Measurements from ENCODE around the gene UNC13D. TPM values are rescaled to one million over a fixed set of nuclear protein-coding genes. Genes with fewer than 3 reads are reported as not detected.
"Not testable (repeated sequence)": the region's sequence is repeated elsewhere in the genome, so short reads cannot be mapped to it uniquely, and the experiment has no call there.

The UNC13D gene
- polyA plus RNA-seq, 3 donors = 28.4 to 111 (median 53.3) TPM

DNA sequence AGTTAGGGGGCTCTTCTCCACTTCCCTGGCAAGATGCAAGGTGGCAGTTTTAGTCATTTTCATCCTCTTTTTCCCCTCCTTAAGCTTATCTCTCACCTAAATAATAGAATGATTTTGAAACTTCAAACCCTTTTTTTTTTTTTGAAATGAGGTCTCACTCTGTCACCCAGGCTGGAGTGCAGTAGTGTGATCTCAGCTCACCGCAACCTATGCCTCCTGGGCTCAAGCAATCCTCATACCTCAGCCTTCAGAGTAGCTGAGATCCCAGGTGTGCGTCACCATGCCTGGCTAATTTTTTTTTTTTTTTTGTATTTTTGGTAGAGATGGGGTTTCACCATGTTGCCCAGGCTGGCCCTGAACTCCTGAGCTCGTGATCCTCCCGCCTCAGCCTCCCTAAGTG, 20.7 kb upstream of the UNC13D start:
- peak overlapping the region in 1 of 2 donors; percentile 31 for H3K27ac ChIP-seq (ENCODE audit: low read depth in 1 of 2, low read length in 2 of 2)
- Mint-ChIP-seq H3K27ac (peak overlapping the region in 1 of 7 donors; percentile 18), H3K4me1 (peaks cover 14% of the 10 kb centered on the region)
- H3K9ac ChIP-seq (ENCODE audit: insufficient read depth, low read length, poor library complexity, severe bottlenecking); intact Hi-C loops (cut with micrococcal nuclease); H3K4me3 ChIP-seq (replicated peaks in 1 of 3; ENCODE audit: low read depth in 2 of 3, low read length in 3 of 3); H3K4me3 Mint-ChIP-seq; H3K27me3 Mint-ChIP-seq (ENCODE audit: low read depth in 3 of 3); DNase-seq; H3K36me3 ChIP-seq (replicated peaks in 1 of 2; ENCODE audit: control insufficient read depth in 1 of 2, insufficient read depth in 2 of 2, low read length in 2 of 2); H3K9me3 ChIP-seq (replicated peaks in 1 of 2; ENCODE audit: control insufficient read depth in 1 of 2, insufficient read depth in 1 of 2, low read length in 2 of 2); H3K9me3 Mint-ChIP-seq; H4K20me1 ChIP-seq (ENCODE audit: insufficient read depth, low read length); H3K27me3 ChIP-seq (ENCODE audit: control insufficient read depth in 2 of 2, insufficient read depth in 2 of 2, low read length in 2 of 2); H3K79me2 ChIP-seq (ENCODE audit: insufficient read depth, low read length); H3K36me3 Mint-ChIP-seq; H3K4me2 ChIP-seq (replicated peaks; ENCODE audit: extremely low read depth, low read length, poor library complexity, severe bottlenecking): not testable (repeated sequence)
- peaks cover 9 to 19% of the 10 kb centered on the region in 2 donors for H3K4me1 ChIP-seq (ENCODE audit: control insufficient read depth in 1 of 2, insufficient read depth in 2 of 2, low read length in 2 of 2)
- H2AFZ ChIP-seq (ENCODE audit: insufficient read depth, low read depth, low read length, poor library complexity, severe bottlenecking) = peak overlapping the region; percentile 56
- WGBS (ENCODE audit: insufficient coverage) = 94% methylated on average over 2 of the region's 4 CpGs

DNA sequence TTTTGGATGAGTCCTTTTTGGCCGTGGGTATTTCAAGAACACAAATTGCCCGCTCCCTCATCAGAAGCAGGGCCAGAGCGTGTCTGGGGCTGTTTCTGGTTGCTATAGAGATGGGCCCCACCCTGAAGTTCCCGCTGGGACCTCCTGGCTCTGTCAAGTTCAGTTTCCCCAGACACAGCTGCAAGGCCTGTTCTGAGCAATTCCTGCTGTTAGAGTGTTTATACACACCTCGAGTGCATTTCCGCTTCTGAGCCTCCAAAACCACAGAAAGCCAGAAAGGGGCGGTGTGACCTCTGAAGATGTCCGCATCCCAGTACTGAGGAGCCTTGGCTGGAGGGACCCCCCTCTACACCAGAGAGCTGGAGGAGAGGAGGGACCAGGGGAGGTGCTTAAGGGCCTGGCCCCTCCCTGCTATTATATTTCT, 20.3 kb upstream of the UNC13D start:
- Mint-ChIP-seq H3K27ac (peak overlapping the region in 4 of 7 donors; percentile 41 to 81 (median 74)), H3K4me3 (no peak overlapping the region), H3K36me3 (no peaks in the 10 kb centered on the region), H3K9me3 (peaks cover 0 to 1% (median 0%) of the 10 kb centered on the region in 7 donors), H3K27me3 (ENCODE audit: low read depth in 3 of 3) (peaks cover 0 to 3% (median 0%) of the 10 kb centered on the region in 3 donors), H3K4me1 (peaks cover 15% of the 10 kb centered on the region)
- Histone ChIP-seq H3K27ac (ENCODE audit: low read depth in 1 of 2, low read length in 2 of 2) (peak overlapping the region in 1 of 2 donors; percentile 31), H4K20me1 (ENCODE audit: insufficient read depth, low read length) (no peaks in the 10 kb centered on the region), H3K4me3 (replicated peaks in 1 of 3; ENCODE audit: low read depth in 2 of 3, low read length in 3 of 3) (peak overlapping the region in 1 of 3 experiments; percentile 17), H2AFZ (ENCODE audit: insufficient read depth, low read depth, low read length, poor library complexity, severe bottlenecking) (peak overlapping the region; percentile 56), H3K4me1 (ENCODE audit: control insufficient read depth in 1 of 2, insufficient read depth in 2 of 2, low read length in 2 of 2) (peaks cover 14 to 23% of the 10 kb centered on the region in 2 donors), H3K9me3 (replicated peaks in 1 of 2; ENCODE audit: control insufficient read depth in 1 of 2, insufficient read depth in 1 of 2, low read length in 2 of 2) (no peaks in the 10 kb centered on the region), H3K9ac (ENCODE audit: insufficient read depth, low read length, poor library complexity, severe bottlenecking) (no peak overlapping the region), H3K27me3 (ENCODE audit: control insufficient read depth in 2 of 2, insufficient read depth in 2 of 2, low read length in 2 of 2) (no peaks in the 10 kb centered on the region), H3K4me2 (replicated peaks; ENCODE audit: extremely low read depth, low read length, poor library complexity, severe bottlenecking) (peak overlapping the region; percentile 22), H3K36me3 (replicated peaks in 1 of 2; ENCODE audit: control insufficient read depth in 1 of 2, insufficient read depth in 2 of 2, low read length in 2 of 2) (no peaks in the 10 kb centered on the region), H3K79me2 (ENCODE audit: insufficient read depth, low read length) (no peaks in the 10 kb centered on the region)
- intact Hi-C loops (cut with micrococcal nuclease) = no loop called here
- TF ChIP-seq, protein P1, sequence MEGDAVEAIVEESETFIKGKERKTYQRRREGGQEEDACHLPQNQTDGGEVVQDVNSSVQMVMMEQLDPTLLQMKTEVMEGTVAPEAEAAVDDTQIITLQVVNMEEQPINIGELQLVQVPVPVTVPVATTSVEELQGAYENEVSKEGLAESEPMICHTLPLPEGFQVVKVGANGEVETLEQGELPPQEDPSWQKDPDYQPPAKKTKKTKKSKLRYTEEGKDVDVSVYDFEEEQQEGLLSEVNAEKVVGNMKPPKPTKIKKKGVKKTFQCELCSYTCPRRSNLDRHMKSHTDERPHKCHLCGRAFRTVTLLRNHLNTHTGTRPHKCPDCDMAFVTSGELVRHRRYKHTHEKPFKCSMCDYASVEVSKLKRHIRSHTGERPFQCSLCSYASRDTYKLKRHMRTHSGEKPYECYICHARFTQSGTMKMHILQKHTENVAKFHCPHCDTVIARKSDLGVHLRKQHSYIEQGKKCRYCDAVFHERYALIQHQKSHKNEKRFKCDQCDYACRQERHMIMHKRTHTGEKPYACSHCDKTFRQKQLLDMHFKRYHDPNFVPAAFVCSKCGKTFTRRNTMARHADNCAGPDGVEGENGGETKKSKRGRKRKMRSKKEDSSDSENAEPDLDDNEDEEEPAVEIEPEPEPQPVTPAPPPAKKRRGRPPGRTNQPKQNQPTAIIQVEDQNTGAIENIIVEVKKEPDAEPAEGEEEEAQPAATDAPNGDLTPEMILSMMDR (IDR thresholded peaks at IDR 0.05) = no peak
- peak in 2 of 3 donors; percentile 38 to 41 for DNase-seq
- WGBS (ENCODE audit: insufficient coverage) = 2% methylated on average over 4 of the region's 8 CpGs
